ENCODE measurements around the gene PRAF2.

DNA sequence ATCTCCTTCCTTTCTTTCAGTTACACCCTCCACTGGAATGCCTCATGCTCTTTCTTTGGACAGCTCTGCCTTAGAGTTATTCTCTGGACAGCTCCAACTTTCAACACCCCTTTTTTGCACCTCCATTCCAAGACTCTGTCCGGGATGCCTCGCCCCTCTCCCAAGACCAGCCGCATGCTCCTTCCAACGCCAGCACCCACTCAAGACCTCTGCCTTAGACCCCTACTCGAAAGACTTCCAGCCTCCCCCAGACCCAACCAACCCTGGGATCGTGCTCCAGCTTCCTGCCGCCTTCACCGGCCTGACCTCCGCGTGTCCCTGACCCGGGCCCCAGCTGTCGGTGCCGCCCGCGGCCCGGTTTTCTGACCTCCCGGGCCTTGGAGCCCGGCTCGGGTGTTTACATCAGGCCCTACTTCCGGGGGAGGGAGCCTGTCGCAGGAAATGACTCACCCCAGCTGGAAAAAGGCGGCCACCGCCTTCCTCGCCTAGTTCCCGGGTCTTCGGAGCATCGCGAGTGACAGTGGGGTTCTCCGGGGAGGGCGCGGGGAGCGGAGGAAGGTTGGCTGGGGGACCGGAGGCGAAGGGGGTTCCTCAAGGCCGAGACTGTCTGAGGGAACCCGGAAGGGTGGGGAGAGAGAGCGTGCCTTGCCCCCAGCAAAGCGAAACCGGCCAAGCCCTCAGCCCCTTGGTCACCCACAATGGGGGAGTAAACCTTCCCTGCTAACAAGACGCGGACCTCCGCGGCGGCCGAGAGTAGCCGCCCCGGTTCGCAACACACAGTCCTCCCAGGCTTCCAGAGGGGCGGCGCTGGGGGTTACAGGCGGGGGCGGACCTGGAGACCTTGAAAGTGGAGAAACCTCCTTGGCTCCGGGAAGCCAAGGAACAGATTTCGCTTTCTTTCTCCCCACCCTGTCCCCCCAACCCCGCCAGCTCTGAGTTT is 6.0 kb upstream of the PRAF2 start, which contains the start of gene WDR45:
- TF ChIP-seq, protein P1, sequence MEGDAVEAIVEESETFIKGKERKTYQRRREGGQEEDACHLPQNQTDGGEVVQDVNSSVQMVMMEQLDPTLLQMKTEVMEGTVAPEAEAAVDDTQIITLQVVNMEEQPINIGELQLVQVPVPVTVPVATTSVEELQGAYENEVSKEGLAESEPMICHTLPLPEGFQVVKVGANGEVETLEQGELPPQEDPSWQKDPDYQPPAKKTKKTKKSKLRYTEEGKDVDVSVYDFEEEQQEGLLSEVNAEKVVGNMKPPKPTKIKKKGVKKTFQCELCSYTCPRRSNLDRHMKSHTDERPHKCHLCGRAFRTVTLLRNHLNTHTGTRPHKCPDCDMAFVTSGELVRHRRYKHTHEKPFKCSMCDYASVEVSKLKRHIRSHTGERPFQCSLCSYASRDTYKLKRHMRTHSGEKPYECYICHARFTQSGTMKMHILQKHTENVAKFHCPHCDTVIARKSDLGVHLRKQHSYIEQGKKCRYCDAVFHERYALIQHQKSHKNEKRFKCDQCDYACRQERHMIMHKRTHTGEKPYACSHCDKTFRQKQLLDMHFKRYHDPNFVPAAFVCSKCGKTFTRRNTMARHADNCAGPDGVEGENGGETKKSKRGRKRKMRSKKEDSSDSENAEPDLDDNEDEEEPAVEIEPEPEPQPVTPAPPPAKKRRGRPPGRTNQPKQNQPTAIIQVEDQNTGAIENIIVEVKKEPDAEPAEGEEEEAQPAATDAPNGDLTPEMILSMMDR (IDR thresholded peaks at IDR 0.05; ENCODE audit: low read length): no peak
- no peak for TF ChIP-seq EZH2 (optimal IDR thresholded peaks at IDR 0.05; ENCODE audit: low read depth, low read length)
- no peak for TF ChIP-seq EZH2phosphoT487 (IDR thresholded peaks at IDR 0.05; ENCODE audit: low read length)
